PC-9 (cell line): ENCODE data around the gene JADE2. TPM values are rescaled to one million over a fixed set of nuclear protein-coding genes. Genes with fewer than 3 reads are reported as not detected.

Experiments used
- BruUV-seq: library from RNA; stranded (reverse); fragments of 400-500 nt; replicated peaks from 2 replicates; lab custom pipeline; 2021; lab: Mats Ljungman, UMichigan
- CTCF ChIA-PET: fragments of 300-600 bp; sonication (Branson Sonifier 250); formaldehyde crosslinking; loops from one replicate; lab custom pipeline; 2022; ENCODE audit warnings: antibody characterized with exemption; lab: Charles Lee
- POLR2A ChIA-PET: fragments of 300-600 bp; sonication (Branson Sonifier 250); formaldehyde crosslinking; loops from one replicate; lab custom pipeline; 2022; ENCODE audit warnings: antibody characterized with exemption; ENCODE audit not compliant: unreplicated experiment; lab: Charles Lee
- DNase-seq, 2 experiments: peaks; one replicate each; pipeline versions ENCODE4 v3.0.0 to v3.0.0-alpha.2; 2015 to 2022; ENCODE audit warnings: mixed read lengths in 1 of 2
- H2AFZ ChIP-seq: fragments of 200-600 bp; sonication (generic); 2 replicates; pipeline ENCODE4 v1.8.1; 2017; ENCODE audit warnings: antibody characterized with exemption
- H3F3A ChIP-seq: fragments of 200-600 bp; sonication (generic); 2 replicates; pipeline ENCODE4 v1.8.1; 2017; ENCODE audit warnings: antibody characterized with exemption, mild to moderate bottlenecking, low read depth; ENCODE audit not compliant: insufficient read depth
- H3K27ac ChIP-seq: fragments of 200-600 bp; sonication (generic); 2 replicates; pipeline ENCODE4 v1.6.1; 2016; ENCODE audit warnings: mixed run types
- H3K27me3 ChIP-seq: fragments of 200-600 bp; sonication (generic); 2 replicates; pipeline ENCODE4 v1.6.1; 2016; ENCODE audit warnings: low read depth, mixed run types; ENCODE audit not compliant: insufficient read depth
- H3K36me3 ChIP-seq: fragments of 200-600 bp; sonication (generic); 2 replicates; pipeline ENCODE4 v1.6.1; 2016; ENCODE audit warnings: low read depth, mixed run types
- H3K4me1 ChIP-seq: fragments of 200-600 bp; sonication (generic); replicated peaks from 2 replicates; pipeline ENCODE4 v1.6.1; 2016; ENCODE audit warnings: mixed run types; ENCODE audit not compliant: insufficient read depth
- H3K4me2 ChIP-seq: fragments of 200-600 bp; sonication (generic); 2 replicates; pipeline ENCODE4 v1.6.1; 2017; ENCODE audit warnings: mixed run types
- H3K4me3 ChIP-seq: fragments of 200-600 bp; sonication (generic); 2 replicates; pipeline ENCODE4 v1.6.1; 2016; ENCODE audit warnings: mixed run types
- H3K79me2 ChIP-seq: fragments of 200-600 bp; sonication (generic); 2 replicates; pipeline ENCODE4 v1.6.1; 2017; ENCODE audit warnings: low read depth, mixed run types
- H3K9me2 ChIP-seq: fragments of 200-600 bp; sonication (generic); 2 replicates; pipeline ENCODE4 v1.8.1; 2017; ENCODE audit warnings: mild to moderate bottlenecking; ENCODE audit not compliant: insufficient read depth
- H3K9me3 ChIP-seq: fragments of 200-600 bp; sonication (generic); 2 replicates; pipeline ENCODE4 v1.8.1; 2016; ENCODE audit warnings: low read depth; ENCODE audit not compliant: insufficient read depth
- H4K20me1 ChIP-seq: fragments of 200-600 bp; sonication (generic); 2 replicates; pipeline ENCODE4 v1.8.1; 2017; ENCODE audit not compliant: insufficient read depth
- EZH2 ChIP-seq: fragments of 200-600 bp; sonication (generic); IDR thresholded peaks from 2 replicates; pipeline ENCODE4 v1.8.0; 2017; ENCODE audit warnings: antibody characterized with exemption, low read depth
- intact Hi-C: fragments of 100-400 bp; cut with micrococcal nuclease; formaldehyde crosslinking; loops from one replicate; pipeline ENCODE4 v1.10.0; 2022; ENCODE audit not compliant: unreplicated experiment
- total RNA-seq: library from RNA; stranded (reverse); gene quantifications from 2 replicates; pipeline ENCODE4 v1.2.3, GENCODE V29; 2021
- TF ChIP-seq, protein P1 (sequence below): fragments of 200-600 bp; sonication (generic); conservative IDR thresholded peaks from 2 replicates; pipeline ENCODE4 v1.6.1; 2017; ENCODE audit warnings: mixed run types, antibody characterized with exemption, mild to moderate bottlenecking, moderate library complexity

JADE2 gene
- total RNA-seq, 1 experiment from 2014 or later, result 82.1 TPM

DNA sequence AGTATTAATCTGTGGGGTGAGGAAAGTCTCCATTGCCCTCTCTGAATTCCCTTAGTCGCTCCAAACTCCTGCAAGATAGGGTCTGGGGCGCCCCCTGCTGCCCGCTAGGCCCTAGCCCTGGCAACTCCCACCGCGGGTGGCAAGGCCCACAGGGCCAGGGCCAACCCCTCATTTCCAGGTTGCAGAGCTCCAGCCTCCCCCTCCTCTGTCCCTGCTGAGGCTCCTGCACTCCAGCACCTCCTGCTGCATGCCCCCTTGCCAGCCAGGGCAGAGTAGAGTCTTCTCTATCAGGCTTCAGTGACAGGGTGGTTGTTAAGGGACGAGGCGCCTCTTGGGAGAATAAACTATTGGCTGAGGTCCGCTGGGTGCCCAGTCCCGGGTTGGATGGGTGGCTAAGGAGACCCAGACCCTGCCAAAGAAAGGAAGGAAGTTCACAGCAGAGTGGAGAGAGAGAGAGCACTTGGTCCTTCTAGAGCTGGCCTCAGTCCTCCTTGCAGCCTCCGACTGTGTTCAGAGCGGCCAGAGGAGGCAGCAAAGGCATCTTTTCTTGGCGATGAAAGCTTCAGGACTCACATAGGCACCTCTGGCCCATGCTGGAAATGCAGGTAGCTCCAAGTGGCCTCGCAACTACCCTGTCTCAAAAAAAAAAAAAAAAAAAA is 61.5 kb downstream of the JADE2 start:
- no peak overlapping the region for H3K4me3 ChIP-seq
- no peaks in the 10 kb centered on the region for H3K79me2 ChIP-seq
- H3K36me3 ChIP-seq, result no peaks in the 10 kb centered on the region
- ChIA-PET CTCF (interaction anchor here (0.5 to 1.5 kb wide), 8 partner anchors 11 to 318 kb away, joined by 3 to 10 read pairs (median 5); partner anchors contain the start of genes DDX46 and PCBD2), POLR2A (interaction anchor here (0.6 kb wide), 1 partner anchor 315 kb away, joined by 10 read pairs; no protein-coding TSS in a partner anchor)
- H3F3A ChIP-seq, result peaks cover 16% of the 10 kb centered on the region
- no peaks in the 10 kb centered on the region for H3K9me2 ChIP-seq
- no peak overlapping the region for H2AFZ ChIP-seq
- H3K4me1 ChIP-seq, result peaks cover 19% of the 10 kb centered on the region
- no TSS peak for BruUV-seq
- no peaks in the 10 kb centered on the region for H3K9me3 ChIP-seq
- DNase-seq, result peak; percentile 77 to 80
- no peaks in the 10 kb centered on the region for H3K27me3 ChIP-seq
- 0 out of 2 replicates have a peak overlapping the region, but pooled peaks have one; percentile 15 for H3K4me2 ChIP-seq
- intact Hi-C loops, result loop anchor here (2.0 kb wide), 2 partner anchors 152 to 284 kb away; partner anchors contain the start of gene CAMLG
- TF ChIP-seq EZH2, result no peak
- TF ChIP-seq, protein P1, sequence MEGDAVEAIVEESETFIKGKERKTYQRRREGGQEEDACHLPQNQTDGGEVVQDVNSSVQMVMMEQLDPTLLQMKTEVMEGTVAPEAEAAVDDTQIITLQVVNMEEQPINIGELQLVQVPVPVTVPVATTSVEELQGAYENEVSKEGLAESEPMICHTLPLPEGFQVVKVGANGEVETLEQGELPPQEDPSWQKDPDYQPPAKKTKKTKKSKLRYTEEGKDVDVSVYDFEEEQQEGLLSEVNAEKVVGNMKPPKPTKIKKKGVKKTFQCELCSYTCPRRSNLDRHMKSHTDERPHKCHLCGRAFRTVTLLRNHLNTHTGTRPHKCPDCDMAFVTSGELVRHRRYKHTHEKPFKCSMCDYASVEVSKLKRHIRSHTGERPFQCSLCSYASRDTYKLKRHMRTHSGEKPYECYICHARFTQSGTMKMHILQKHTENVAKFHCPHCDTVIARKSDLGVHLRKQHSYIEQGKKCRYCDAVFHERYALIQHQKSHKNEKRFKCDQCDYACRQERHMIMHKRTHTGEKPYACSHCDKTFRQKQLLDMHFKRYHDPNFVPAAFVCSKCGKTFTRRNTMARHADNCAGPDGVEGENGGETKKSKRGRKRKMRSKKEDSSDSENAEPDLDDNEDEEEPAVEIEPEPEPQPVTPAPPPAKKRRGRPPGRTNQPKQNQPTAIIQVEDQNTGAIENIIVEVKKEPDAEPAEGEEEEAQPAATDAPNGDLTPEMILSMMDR, result peak; percentile 86
- H3K27ac ChIP-seq, result no peak overlapping the region
- H4K20me1 ChIP-seq, result no peaks in the 10 kb centered on the region; the same call in 1 of the 2 replicates

DNA sequence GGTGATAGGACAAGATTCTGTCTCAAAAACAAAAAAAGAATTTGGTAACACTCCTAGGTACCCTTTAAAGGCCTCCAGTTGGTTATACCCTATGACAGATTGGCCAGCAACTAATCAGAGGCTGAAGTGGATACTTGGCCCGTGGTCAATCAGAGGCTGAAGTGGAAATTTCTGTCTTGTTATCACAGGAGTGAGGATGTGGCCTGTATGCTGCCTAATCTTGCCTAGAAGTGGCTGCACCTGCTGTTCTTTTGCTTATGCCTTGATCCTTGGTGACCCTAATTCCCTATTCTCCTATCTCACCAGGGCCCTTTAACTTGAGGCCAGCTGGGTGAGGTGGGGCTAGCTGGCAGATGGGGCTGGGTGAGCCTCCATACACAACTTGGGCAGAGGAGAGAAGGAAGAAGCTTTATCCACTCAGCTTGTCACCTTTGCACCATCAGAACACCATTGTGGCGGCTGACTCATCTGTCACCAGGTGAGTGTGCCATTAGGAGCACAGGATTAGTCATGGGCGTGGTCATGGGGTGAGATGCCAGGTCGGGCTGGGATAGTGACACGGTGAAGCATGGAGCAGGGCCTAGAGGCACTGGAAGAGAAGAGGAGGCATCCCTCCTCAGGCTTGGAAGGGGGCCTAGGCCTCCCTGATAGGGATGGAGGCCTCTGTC is 65.7 kb downstream of the JADE2 start:
- no TSS peak for BruUV-seq
- Histone ChIP-seq H3F3A (peaks cover 27% of the 10 kb centered on the region), H3K36me3 (no peaks in the 10 kb centered on the region), H3K79me2 (no peaks in the 10 kb centered on the region), H3K4me3 (no peak overlapping the region), H4K20me1 (no peaks in the 10 kb centered on the region), H2AFZ (no peak overlapping the region), H3K27me3 (no peaks in the 10 kb centered on the region), H3K27ac (peak overlapping the region; percentile 82), H3K4me1 (peaks cover 34% of the 10 kb centered on the region), H3K9me2 (no peaks in the 10 kb centered on the region), H3K4me2 (peak overlapping the region; percentile 63), H3K9me3 (no peaks in the 10 kb centered on the region)
- intact Hi-C loops, result loop anchor here (5.0 to 10.0 kb wide), 3 partner anchors 41 to 414 kb away; partner anchors contain the start of genes PCBD2, SAR1B and SKP1
- TF ChIP-seq, protein P1, result no peak
- TF ChIP-seq EZH2, result no peak
- DNase-seq, result peak; percentile 77 to 94
- POLR2A ChIA-PET, result interaction anchor here (0.5 to 0.6 kb wide), 4 partner anchors 57 to 547 kb away, joined by 4 to 8 read pairs (median 6); no protein-coding TSS in a partner anchor
- CTCF ChIA-PET, result no interaction called here

DNA sequence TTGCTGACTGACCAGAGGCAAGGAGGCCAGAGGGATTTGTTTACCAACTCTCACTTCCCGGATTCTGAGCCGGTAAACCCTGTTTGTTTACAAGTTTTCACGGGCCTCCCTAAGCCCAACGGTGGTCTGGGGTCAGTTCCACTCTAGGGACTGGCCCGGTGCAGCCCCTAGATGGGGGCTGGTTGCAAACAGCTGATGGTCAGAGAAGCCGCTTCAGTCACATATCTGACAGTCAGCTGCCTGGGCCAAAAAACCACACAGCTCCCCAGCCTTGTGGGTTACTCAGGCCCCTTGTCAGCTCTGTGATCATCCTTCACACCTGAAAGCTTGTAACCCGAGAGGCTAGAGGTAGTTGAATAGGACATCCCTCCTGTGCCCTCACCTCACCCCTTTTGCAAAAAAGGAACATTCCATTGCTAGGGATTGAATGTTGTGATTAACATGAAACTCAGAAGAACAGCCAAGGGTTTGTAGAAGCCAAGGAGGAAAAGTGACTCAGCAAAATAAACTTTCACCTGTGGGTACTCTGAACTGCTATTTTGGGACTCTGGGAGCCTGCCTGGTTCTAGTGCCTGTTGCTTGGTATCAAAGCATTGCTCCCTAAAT is 66.8 kb downstream of the JADE2 start:
- peak overlapping the region; percentile 63 for H3K4me2 ChIP-seq

More for the DNA sequence above, 66.8 kb downstream of the JADE2 start:
- Histone ChIP-seq H3K79me2 (no peaks in the 10 kb centered on the region), H4K20me1 (no peaks in the 10 kb centered on the region), H3K27me3 (no peaks in the 10 kb centered on the region), H3K36me3 (no peaks in the 10 kb centered on the region), H3K4me1 (peaks cover 34% of the 10 kb centered on the region), H2AFZ (peak overlapping the region; percentile 1), H3K9me2 (no peaks in the 10 kb centered on the region), H3K4me3 (peak overlapping the region; percentile 8; the same call in 1 of the 2 replicates), H3K9me3 (no peaks in the 10 kb centered on the region), H3F3A (peaks cover 27% of the 10 kb centered on the region), H3K27ac (peak overlapping the region; percentile 82)
- peak; percentile 61 to 94 for DNase-seq
- ChIA-PET POLR2A (no interaction called here), CTCF (interaction anchor here (0.6 kb wide), 1 partner anchor 146 kb away, joined by 3 read pairs; the partner anchor contains the start of gene CAMLG)
- TF ChIP-seq EZH2, result no peak
- TF ChIP-seq, protein P1, result no peak
- BruUV-seq, result no TSS peak
- intact Hi-C loops, result loop anchor here (1.0 to 10.0 kb wide), 4 partner anchors 40 to 415 kb away; partner anchors contain the start of genes PCBD2, SAR1B, SEC24A and SKP1
